PC-3 (cell line): ENCODE results near the gene ELK3.

ENCODE experiments used
- EZH2 ChIP-seq: fragments of 300-600 bp; sonication (generic); IDR thresholded peaks from one replicate; pipeline ENCODE4 v1.6.1; 2017; ENCODE audit warnings: antibody characterized with exemption, mild to moderate bottlenecking, low read length; ENCODE audit not compliant: unreplicated experiment
- TF ChIP-seq, protein P1 (sequence below): fragments of 300-600 bp; sonication (generic); conservative IDR thresholded peaks from 2 replicates; pipeline ENCODE4 v1.5.1; 2017; ENCODE audit warnings: antibody characterized with exemption, low read depth, mild to moderate bottlenecking, low read length

DNA sequence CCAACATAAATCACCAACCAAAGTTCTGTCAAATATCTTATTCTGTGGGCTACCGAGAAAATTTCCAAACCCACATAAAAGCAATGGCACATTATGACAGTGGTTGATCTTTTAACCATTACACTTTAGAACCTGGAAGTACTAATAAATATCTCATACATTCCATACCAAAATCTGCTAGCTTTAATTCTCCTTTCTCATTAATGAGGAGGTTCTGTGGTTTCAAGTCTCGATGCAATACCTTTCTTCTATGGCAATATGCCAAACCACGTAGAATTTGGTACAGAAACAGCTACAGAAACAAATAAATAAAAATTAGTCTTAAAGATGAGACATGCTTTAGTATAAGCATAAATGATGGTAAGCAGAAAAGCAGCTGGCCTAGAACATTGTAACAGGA, 100.7 kb downstream of the ELK3 start:
- TF ChIP-seq, protein P1, sequence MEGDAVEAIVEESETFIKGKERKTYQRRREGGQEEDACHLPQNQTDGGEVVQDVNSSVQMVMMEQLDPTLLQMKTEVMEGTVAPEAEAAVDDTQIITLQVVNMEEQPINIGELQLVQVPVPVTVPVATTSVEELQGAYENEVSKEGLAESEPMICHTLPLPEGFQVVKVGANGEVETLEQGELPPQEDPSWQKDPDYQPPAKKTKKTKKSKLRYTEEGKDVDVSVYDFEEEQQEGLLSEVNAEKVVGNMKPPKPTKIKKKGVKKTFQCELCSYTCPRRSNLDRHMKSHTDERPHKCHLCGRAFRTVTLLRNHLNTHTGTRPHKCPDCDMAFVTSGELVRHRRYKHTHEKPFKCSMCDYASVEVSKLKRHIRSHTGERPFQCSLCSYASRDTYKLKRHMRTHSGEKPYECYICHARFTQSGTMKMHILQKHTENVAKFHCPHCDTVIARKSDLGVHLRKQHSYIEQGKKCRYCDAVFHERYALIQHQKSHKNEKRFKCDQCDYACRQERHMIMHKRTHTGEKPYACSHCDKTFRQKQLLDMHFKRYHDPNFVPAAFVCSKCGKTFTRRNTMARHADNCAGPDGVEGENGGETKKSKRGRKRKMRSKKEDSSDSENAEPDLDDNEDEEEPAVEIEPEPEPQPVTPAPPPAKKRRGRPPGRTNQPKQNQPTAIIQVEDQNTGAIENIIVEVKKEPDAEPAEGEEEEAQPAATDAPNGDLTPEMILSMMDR: no peak
- no peak for TF ChIP-seq EZH2
